ENCODE results near the gene IYD.
"Not testable (repeated sequence)": the region's sequence is repeated elsewhere in the genome, so short reads cannot be mapped to it uniquely, and the experiment has no call there.

The IYD gene

GRCh38 chr6:150363733-150364132 lies 5.1 kb upstream of the IYD start:
- TF ChIP-seq CTCF (IDR thresholded peaks at IDR 0.05; ENCODE audit: extremely low read depth, missing control alignments) = no peak
- no peak for DNase-seq (ENCODE audit: low spot score)

DNA sequence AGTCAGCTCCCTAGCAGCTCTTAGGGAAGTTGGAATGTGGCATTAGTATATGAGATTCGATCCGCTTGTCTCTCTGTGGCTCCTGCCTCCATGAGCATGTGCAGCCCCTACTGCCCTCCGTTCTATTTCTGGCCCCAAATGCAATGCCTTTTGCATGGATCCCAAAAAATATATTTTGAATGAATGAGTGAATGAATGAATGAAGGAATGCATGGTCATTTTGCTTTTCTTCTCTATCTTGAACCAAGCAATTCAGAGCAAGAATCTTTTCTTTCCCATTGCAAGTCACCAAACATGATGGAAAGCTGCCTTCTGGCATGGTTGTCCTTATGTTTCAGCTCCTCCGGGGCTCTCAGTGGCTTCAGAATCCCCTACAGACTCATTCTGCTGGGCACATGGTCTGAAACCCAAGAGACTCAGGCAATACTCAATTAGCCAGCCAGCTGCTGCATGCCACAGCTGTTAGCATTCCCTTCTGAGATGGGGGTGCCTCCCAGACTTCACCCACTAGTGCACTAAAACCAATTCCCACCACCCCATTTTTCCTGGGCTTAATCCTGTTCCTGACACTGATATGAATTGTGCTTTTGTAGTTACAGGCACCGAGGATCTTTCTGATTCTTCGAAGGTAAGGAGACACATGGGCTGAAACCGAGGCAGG lies 2.6 kb upstream of the IYD start:
- TF ChIP-seq CTCF (IDR thresholded peaks at IDR 0.05; ENCODE audit: extremely low read depth, missing control alignments) = no peak

DNA sequence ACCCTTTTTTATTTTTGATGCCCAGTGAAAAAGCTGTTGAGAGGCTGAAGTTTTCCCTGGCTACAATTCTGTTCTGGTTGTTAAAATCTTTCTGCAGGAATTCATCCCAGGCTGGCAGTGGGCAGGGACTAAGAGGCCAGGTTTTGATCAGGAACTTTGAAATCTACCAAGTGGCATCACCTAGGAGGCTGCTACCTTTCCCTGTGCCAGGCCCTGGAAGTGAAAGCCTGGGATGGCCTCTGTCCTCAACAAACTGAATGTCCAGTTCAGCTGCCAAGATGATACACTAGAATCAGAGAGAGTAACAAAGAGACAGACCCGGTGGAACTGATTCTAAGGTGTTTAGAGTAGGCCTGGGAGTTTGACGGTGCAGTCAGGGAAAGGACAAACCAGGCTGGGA lies 596 bp downstream of the IYD start:
- no peak for TF ChIP-seq CTCF (IDR thresholded peaks at IDR 0.05; ENCODE audit: extremely low read depth, missing control alignments)
- DNase-seq (ENCODE audit: low spot score) = no peak

More for the DNA sequence above, 2.6 kb upstream of the IYD start:
- DNase-seq (ENCODE audit: low spot score) = no peak

- TF ChIP-seq CTCF (IDR thresholded peaks at IDR 0.05; ENCODE audit: extremely low read depth, missing control alignments) = no peak
- DNase-seq (ENCODE audit: low spot score) = no peak
Observed at GRCh38 chr6:150370112-150370511, 1.3 kb downstream of the IYD start.

DNA sequence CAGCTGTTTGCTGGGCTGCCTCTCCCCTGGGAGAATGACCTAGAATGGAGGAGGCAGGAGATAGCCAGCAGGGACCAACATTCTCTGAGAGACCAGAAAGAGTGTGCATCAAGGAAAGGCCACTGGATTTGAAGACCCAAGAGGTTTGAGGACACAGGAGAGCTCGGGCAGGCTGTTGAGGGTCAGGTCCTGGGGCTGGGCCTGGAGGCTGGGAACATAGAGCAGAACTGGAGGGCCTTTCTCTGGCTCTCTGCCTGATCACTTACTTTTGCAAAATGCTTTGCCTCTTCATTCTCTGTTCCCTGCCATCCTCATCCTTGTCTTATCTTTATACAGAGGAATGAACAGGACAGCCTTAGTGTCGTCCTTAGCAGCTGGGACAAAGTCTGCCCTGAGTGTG lies 2.5 kb downstream of the IYD start:
- DNase-seq (ENCODE audit: low spot score) = no peak
- TF ChIP-seq CTCF (IDR thresholded peaks at IDR 0.05; ENCODE audit: extremely low read depth, missing control alignments) = no peak

DNA sequence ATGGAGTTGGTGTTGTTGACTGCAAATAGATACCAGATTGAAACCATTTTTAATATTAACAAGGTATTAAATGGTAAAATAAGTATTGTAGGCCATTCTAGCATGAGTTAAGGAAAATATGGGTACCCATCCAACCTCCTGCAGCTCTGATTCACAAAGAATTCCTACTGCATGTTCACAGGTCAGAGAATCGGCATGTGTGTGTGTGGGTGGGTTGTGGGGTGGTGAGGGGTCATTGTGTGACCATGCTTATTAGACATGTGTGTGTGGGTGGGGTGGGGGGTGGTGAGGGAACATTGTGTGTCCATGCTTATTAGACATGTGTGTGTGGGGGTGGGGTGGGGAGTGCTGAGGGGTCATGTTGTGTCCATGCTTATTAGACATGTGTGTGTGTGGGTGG lies 3.2 kb downstream of the IYD start:
- no peak for TF ChIP-seq CTCF (IDR thresholded peaks at IDR 0.05; ENCODE audit: extremely low read depth, missing control alignments)
- DNase-seq (ENCODE audit: low spot score) = no peak

GRCh38 chr6:150373260-150373701 lies 4.5 kb downstream of the IYD start:
- no peak for DNase-seq (ENCODE audit: low spot score)
- TF ChIP-seq CTCF (IDR thresholded peaks at IDR 0.05; ENCODE audit: extremely low read depth, missing control alignments) = no peak

- not testable (repeated sequence) for DNase-seq (ENCODE audit: low spot score)
Observed at GRCh38 chr6:150374346-150374745, 5.5 kb downstream of the IYD start.
